ENCODE data around the gene ZNF407. TPM values are rescaled to one million over a fixed set of nuclear protein-coding genes. Genes with fewer than 3 reads are reported as not detected.

The ZNF407 gene
- total and polyA plus RNA-seq, 7 experiments from 2014 or later = 6.8 to 31.3 (median 27.9) TPM

DNA sequence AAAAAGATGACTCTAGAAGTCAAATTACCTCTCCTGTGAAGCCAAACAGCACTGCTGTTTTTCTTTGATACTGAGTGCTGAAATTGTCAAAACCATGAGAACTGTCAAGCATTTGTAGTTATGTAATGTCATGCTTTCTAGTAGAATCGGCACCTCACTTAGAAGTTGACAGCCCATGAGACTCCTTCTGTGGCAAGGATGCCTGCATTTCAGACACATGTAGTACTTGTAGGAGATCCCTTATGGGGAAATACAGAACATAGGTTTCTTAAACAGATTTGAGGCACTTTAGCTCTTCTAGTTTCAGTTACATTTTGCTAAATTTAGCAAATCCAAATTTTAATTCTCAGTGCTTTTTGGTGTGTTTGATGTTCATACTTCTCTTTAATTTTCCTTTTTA is 15.7 kb downstream of the ZNF407 start:
- Histone ChIP-seq H3K4me1 (ENCODE audit: control insufficient read depth in 2 of 2, insufficient read depth in 2 of 2, low read length in 2 of 2) (peaks cover 0 to 8% of the 10 kb centered on the region in 2 donors), H3K9me3 (ENCODE audit: control insufficient read depth in 2 of 3, low read length in 3 of 3) (no peaks in the 10 kb centered on the region), H3K36me3 (ENCODE audit: control insufficient read depth in 2 of 3, insufficient read depth in 3 of 3, low read length in 3 of 3) (no peaks in the 10 kb centered on the region), H3K27ac (ENCODE audit: low read depth, low read length) (no peak overlapping the region), H3K27me3 (ENCODE audit: control insufficient read depth in 2 of 2, insufficient read depth in 2 of 2, low read length in 2 of 2) (no peaks in the 10 kb centered on the region), H3K4me3 (ENCODE audit: low read length) (no peak overlapping the region)
- peak overlapping the region in 1 of 9 donors; percentile 14 for H3K27ac Mint-ChIP-seq
- CTCF ChIA-PET = no interaction called here
- DNase-seq (no peak), ATAC-seq (no peak)
- POLR2A ChIA-PET = interaction anchor here (0.9 to 1.5 kb wide), 3 partner anchors 16 to 597 kb away, joined by 3 to 6 read pairs (median 3); partner anchors contain the start of genes TSHZ1 and ZNF407
- H3K4me3 Mint-ChIP-seq = no peak overlapping the region
- H3K36me3 Mint-ChIP-seq = peaks cover 0 to 13% (median 0%) of the 10 kb centered on the region in 5 donors
- H3K27me3 Mint-ChIP-seq = no peaks in the 10 kb centered on the region
- intact Hi-C loops (cut with micrococcal nuclease) = no loop called here
- H3K4me1 Mint-ChIP-seq = peaks cover 6 to 58% (median 46%) of the 10 kb centered on the region in 7 donors
- H3K9me3 Mint-ChIP-seq = peaks cover 0 to 7% (median 0%) of the 10 kb centered on the region in 11 donors

GRCh38 chr18:74616494-74616893 is 18.8 kb downstream of the ZNF407 start:
- ChIA-PET POLR2A (no interaction called here), CTCF (no interaction called here)
- intact Hi-C loops (cut with micrococcal nuclease) = no loop called here
- Mint-ChIP-seq H3K36me3 (no peaks in the 10 kb centered on the region), H3K27me3 (no peaks in the 10 kb centered on the region), H3K4me3 (no peak overlapping the region), H3K4me1 (peaks cover 2 to 35% (median 18%) of the 10 kb centered on the region in 7 donors), H3K27ac (no peak overlapping the region), H3K9me3 (peaks cover 0 to 7% (median 0%) of the 10 kb centered on the region in 11 donors)
- ATAC-seq (no peak), DNase-seq (no peak)
- Histone ChIP-seq H3K27ac (ENCODE audit: low read depth, low read length) (no peak overlapping the region), H3K4me1 (ENCODE audit: control insufficient read depth in 2 of 2, insufficient read depth in 2 of 2, low read length in 2 of 2) (no peaks in the 10 kb centered on the region), H3K36me3 (ENCODE audit: control insufficient read depth in 2 of 3, insufficient read depth in 3 of 3, low read length in 3 of 3) (no peaks in the 10 kb centered on the region), H3K9me3 (ENCODE audit: control insufficient read depth in 2 of 3, low read length in 3 of 3) (no peaks in the 10 kb centered on the region), H3K27me3 (ENCODE audit: control insufficient read depth in 2 of 2, insufficient read depth in 2 of 2, low read length in 2 of 2) (no peaks in the 10 kb centered on the region), H3K4me3 (ENCODE audit: low read length) (no peak overlapping the region)

DNA sequence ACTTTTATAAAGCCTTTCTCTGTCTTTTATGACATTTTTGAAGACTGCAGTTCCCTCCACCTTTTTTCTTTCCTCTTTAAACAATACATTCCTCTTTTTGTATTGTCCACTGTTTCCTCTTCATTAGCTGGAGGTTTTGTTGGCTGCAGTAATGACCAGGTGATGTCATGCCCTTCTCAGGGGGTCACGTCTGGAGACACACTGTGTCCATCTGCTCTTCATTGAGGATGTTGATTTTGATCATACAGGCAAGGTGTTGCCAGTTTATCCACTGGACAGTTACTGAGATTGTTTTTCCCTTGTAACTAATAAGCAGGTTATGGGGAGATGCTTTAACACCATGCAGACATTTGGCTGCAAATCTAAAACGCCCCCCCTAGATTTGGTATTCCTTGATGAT is 19.8 kb downstream of the ZNF407 start:
- intact Hi-C loops (cut with micrococcal nuclease) = no loop called here
- Histone ChIP-seq H3K9me3 (ENCODE audit: control insufficient read depth in 2 of 3, low read length in 3 of 3) (no peaks in the 10 kb centered on the region), H3K4me3 (ENCODE audit: low read length) (no peak overlapping the region), H3K27me3 (ENCODE audit: control insufficient read depth in 2 of 2, insufficient read depth in 2 of 2, low read length in 2 of 2) (no peaks in the 10 kb centered on the region), H3K4me1 (ENCODE audit: control insufficient read depth in 2 of 2, insufficient read depth in 2 of 2, low read length in 2 of 2) (peaks cover 0 to 9% of the 10 kb centered on the region in 2 donors), H3K27ac (ENCODE audit: low read depth, low read length) (no peak overlapping the region), H3K36me3 (ENCODE audit: control insufficient read depth in 2 of 3, insufficient read depth in 3 of 3, low read length in 3 of 3) (no peaks in the 10 kb centered on the region)
- Mint-ChIP-seq H3K4me1 (peaks cover 2 to 25% (median 10%) of the 10 kb centered on the region in 7 donors), H3K27me3 (no peaks in the 10 kb centered on the region), H3K9me3 (peaks cover 0 to 7% (median 0%) of the 10 kb centered on the region in 11 donors), H3K4me3 (no peak overlapping the region), H3K36me3 (no peaks in the 10 kb centered on the region), H3K27ac (no peak overlapping the region)
- POLR2A ChIA-PET = no interaction called here
- DNase-seq = no peak
- ATAC-seq = no peak
- CTCF ChIA-PET = no interaction called here

GRCh38 chr18:74622072-74622471 is 24.4 kb downstream of the ZNF407 start:
- no peaks in the 10 kb centered on the region for H3K27me3 ChIP-seq (ENCODE audit: control insufficient read depth in 2 of 2, insufficient read depth in 2 of 2, low read length in 2 of 2)
- Mint-ChIP-seq H3K27me3 (no peaks in the 10 kb centered on the region), H3K4me1 (peaks cover 2 to 24% (median 8%) of the 10 kb centered on the region in 7 donors), H3K36me3 (no peaks in the 10 kb centered on the region), H3K27ac (no peak overlapping the region), H3K4me3 (no peak overlapping the region), H3K9me3 (no peaks in the 10 kb centered on the region)
- H3K4me3 ChIP-seq (ENCODE audit: low read length) = no peak overlapping the region
- POLR2A ChIA-PET = no interaction called here
- H3K4me1 ChIP-seq (ENCODE audit: control insufficient read depth in 2 of 2, insufficient read depth in 2 of 2, low read length in 2 of 2) = peaks cover 3 to 9% of the 10 kb centered on the region in 2 donors
- no peaks in the 10 kb centered on the region for H3K9me3 ChIP-seq (ENCODE audit: control insufficient read depth in 2 of 3, low read length in 3 of 3)
- CTCF ChIA-PET = interaction anchor here (0.7 kb wide), 2 partner anchors 10 to 30 kb away, joined by 3 to 4 read pairs; no protein-coding TSS in a partner anchor
- H3K27ac ChIP-seq (ENCODE audit: low read depth, low read length) = no peak overlapping the region
- DNase-seq (no peak), ATAC-seq (no peak)
- intact Hi-C loops (cut with micrococcal nuclease) = loop anchor here (2.0 to 5.0 kb wide), 2 partner anchors 340 to 857 kb away; no protein-coding TSS in a partner anchor
- no peaks in the 10 kb centered on the region for H3K36me3 ChIP-seq (ENCODE audit: control insufficient read depth in 2 of 3, insufficient read depth in 3 of 3, low read length in 3 of 3)

GRCh38 chr18:74623047-74623816 is 25.6 kb downstream of the ZNF407 start:
- CTCF ChIA-PET = interaction anchor here (0.7 to 1.3 kb wide), 10 partner anchors 9 to 856 kb away, joined by 3 to 6 read pairs (median 4); no protein-coding TSS in a partner anchor
- Histone ChIP-seq H3K27me3 (ENCODE audit: control insufficient read depth in 2 of 2, insufficient read depth in 2 of 2, low read length in 2 of 2) (no peaks in the 10 kb centered on the region), H3K9me3 (ENCODE audit: control insufficient read depth in 2 of 3, low read length in 3 of 3) (no peaks in the 10 kb centered on the region), H3K4me1 (ENCODE audit: control insufficient read depth in 2 of 2, insufficient read depth in 2 of 2, low read length in 2 of 2) (peaks cover 3 to 9% of the 10 kb centered on the region in 2 donors), H3K36me3 (ENCODE audit: control insufficient read depth in 2 of 3, insufficient read depth in 3 of 3, low read length in 3 of 3) (no peaks in the 10 kb centered on the region), H3K4me3 (ENCODE audit: low read length) (no peak overlapping the region), H3K27ac (ENCODE audit: low read depth, low read length) (no peak overlapping the region)
- Mint-ChIP-seq H3K4me1 (peaks cover 6 to 28% (median 13%) of the 10 kb centered on the region in 7 donors), H3K9me3 (no peaks in the 10 kb centered on the region), H3K27me3 (no peaks in the 10 kb centered on the region), H3K27ac (no peak overlapping the region), H3K4me3 (no peak overlapping the region), H3K36me3 (no peaks in the 10 kb centered on the region)
- POLR2A ChIA-PET = interaction anchor here (1.0 to 1.3 kb wide), 2 partner anchors 9 to 25 kb away, joined by 3 to 5 read pairs; no protein-coding TSS in a partner anchor
- ATAC-seq = peak; percentile 52
- peak in 7 of 9 donors; percentile 16 to 62 (median 48) for DNase-seq
- intact Hi-C loops (cut with micrococcal nuclease) = loop anchor here (1.0 to 5.0 kb wide), 6 partner anchors 29 to 856 kb away; no protein-coding TSS in a partner anchor

- Mint-ChIP-seq H3K27ac (no peak overlapping the region), H3K9me3 (no peaks in the 10 kb centered on the region), H3K27me3 (no peaks in the 10 kb centered on the region), H3K4me1 (peaks cover 10 to 28% (median 14%) of the 10 kb centered on the region in 7 donors), H3K36me3 (peaks cover 0 to 5% (median 0%) of the 10 kb centered on the region in 5 donors), H3K4me3 (no peak overlapping the region)
- H3K4me1 ChIP-seq (ENCODE audit: control insufficient read depth in 2 of 2, insufficient read depth in 2 of 2, low read length in 2 of 2) = peaks cover 3 to 11% of the 10 kb centered on the region in 2 donors
- no peak overlapping the region for H3K4me3 ChIP-seq (ENCODE audit: low read length)
- H3K9me3 ChIP-seq (ENCODE audit: control insufficient read depth in 2 of 3, low read length in 3 of 3) = no peaks in the 10 kb centered on the region
- ChIA-PET POLR2A (interaction anchor here (1.3 kb wide), 1 partner anchor 8 kb away, joined by 5 read pairs; no protein-coding TSS in a partner anchor), CTCF (interaction anchor here (0.7 to 1.3 kb wide), 9 partner anchors 8 to 592 kb away, joined by 3 to 6 read pairs (median 4); no protein-coding TSS in a partner anchor)
- no peak for DNase-seq
- intact Hi-C loops (cut with micrococcal nuclease) = loop anchor here in 1 of 2 donors (5.0 kb wide), 1 partner anchor 338 kb away; no protein-coding TSS in a partner anchor
- H3K27ac ChIP-seq (ENCODE audit: low read depth, low read length) = no peak overlapping the region
- ATAC-seq = no peak
- no peaks in the 10 kb centered on the region for H3K36me3 ChIP-seq (ENCODE audit: control insufficient read depth in 2 of 3, insufficient read depth in 3 of 3, low read length in 3 of 3)
- H3K27me3 ChIP-seq (ENCODE audit: control insufficient read depth in 2 of 2, insufficient read depth in 2 of 2, low read length in 2 of 2) = no peaks in the 10 kb centered on the region
Observed at GRCh38 chr18:74624466-74624865, 26.8 kb downstream of the ZNF407 start.
